ENCODE measurements around the gene MYZAP. TPM values are rescaled to one million over a fixed set of nuclear protein-coding genes. Genes with fewer than 3 reads are reported as not detected.

MYZAP gene
- total RNA-seq, 1 experiment from 2014 or later = 0.63 TPM

DNA sequence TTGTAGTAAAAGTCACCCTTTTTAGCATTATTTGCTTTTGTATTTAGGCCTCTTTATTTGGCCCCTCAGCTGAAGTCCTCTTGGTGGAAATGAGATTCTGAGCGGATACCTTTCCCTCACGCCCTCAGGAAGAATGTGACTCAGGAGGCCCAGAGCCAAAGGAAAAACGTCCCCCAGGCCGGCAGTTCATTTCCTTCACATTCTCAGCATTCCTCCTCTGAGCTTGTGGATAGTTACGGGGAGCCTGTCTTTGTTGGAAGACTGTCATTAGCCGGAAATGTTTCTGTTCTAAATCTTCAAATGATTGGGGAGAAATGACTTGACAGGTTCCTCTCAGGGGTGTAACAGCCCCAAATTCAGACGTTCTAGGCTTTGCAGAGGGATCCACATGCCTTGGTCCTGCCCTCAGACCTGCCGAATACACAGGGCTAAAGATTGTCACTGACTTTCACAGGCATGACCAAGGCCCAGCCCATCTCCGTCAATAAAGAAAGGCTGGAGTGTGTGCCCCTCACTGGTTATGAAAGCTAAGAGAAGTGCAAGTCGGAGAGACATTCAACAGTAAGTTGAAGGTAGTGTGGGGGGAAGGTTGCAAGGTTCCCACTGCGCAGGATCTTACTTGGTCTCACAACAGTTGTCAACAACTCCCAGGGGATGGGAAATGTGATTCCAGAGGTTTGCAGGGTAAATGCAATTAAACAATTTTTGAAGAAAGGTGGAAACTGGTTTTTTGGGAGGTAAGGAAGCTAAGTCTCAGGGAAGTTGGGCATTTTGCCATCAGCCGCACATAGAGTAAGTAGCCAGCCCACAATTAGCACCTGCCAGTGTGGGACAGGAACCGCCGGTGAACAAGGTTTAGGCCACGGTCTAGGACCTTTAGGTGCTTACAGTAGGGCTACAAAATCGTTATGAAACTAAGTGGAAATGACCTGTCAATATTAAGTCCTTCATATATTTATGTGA, 39.7 kb upstream of the MYZAP start:
- H3K4me1 ChIP-seq (ENCODE audit: insufficient read depth, low read length) = peaks cover 6% of the 10 kb centered on the region; the same call in 1 of the 2 replicates
- H2BK5ac ChIP-seq (ENCODE audit: insufficient read length, low read length) = no peak overlapping the region
- peak; percentile 82 for DNase-seq
- no peak overlapping the region for H2AK5ac ChIP-seq (ENCODE audit: insufficient read length, low read length)
- H3K4ac ChIP-seq (ENCODE audit: low read depth, low read length) = no peak overlapping the region
- peaks cover 39 to 47% of the 10 kb centered on the region in 2 experiments for H3K4me1 Mint-ChIP-seq
- H3K56ac ChIP-seq (ENCODE audit: insufficient read length, low read depth, low read length) = no peak overlapping the region
- H4K5ac ChIP-seq (ENCODE audit: insufficient read length, low read depth, low read length) = no peak overlapping the region
- H3K9me3 ChIP-seq (ENCODE audit: control insufficient read depth, low read depth, low read length) = no peaks in the 10 kb centered on the region
- no peak overlapping the region for H2BK15ac ChIP-seq (ENCODE audit: low read depth, low read length)
- no peak overlapping the region for H3K9ac ChIP-seq (ENCODE audit: extremely low read depth, insufficient read length, low read length)
- H2AFZ ChIP-seq (ENCODE audit: low read length) = no peak overlapping the region
- TF ChIP-seq, protein P1, sequence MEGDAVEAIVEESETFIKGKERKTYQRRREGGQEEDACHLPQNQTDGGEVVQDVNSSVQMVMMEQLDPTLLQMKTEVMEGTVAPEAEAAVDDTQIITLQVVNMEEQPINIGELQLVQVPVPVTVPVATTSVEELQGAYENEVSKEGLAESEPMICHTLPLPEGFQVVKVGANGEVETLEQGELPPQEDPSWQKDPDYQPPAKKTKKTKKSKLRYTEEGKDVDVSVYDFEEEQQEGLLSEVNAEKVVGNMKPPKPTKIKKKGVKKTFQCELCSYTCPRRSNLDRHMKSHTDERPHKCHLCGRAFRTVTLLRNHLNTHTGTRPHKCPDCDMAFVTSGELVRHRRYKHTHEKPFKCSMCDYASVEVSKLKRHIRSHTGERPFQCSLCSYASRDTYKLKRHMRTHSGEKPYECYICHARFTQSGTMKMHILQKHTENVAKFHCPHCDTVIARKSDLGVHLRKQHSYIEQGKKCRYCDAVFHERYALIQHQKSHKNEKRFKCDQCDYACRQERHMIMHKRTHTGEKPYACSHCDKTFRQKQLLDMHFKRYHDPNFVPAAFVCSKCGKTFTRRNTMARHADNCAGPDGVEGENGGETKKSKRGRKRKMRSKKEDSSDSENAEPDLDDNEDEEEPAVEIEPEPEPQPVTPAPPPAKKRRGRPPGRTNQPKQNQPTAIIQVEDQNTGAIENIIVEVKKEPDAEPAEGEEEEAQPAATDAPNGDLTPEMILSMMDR (conservative IDR thresholded peaks at IDR 0.05) = no peak
- no peak overlapping the region for H3K18ac ChIP-seq (ENCODE audit: insufficient read length, low read depth, low read length)
- H2BK120ac ChIP-seq (ENCODE audit: low read depth, low read length, poor library complexity, severe bottlenecking) = no peak overlapping the region
- H3K79me2 ChIP-seq (ENCODE audit: insufficient read depth, low read length) = no peaks in the 10 kb centered on the region
- H2BK12ac ChIP-seq (ENCODE audit: insufficient read length, low read depth, low read length) = peak overlapping the region; percentile 51
- H3K14ac ChIP-seq (ENCODE audit: insufficient read depth, low read length) = no peak overlapping the region
- peak overlapping the region; percentile 5 to 40 (median 27); a peak in 6 of 7 replicates for H3K27ac Mint-ChIP-seq
- H4K8ac ChIP-seq (replicated peaks; ENCODE audit: insufficient read length, low read depth, low read length) = no peak overlapping the region
- no peak overlapping the region for H3K4me2 ChIP-seq (ENCODE audit: insufficient read depth, insufficient read length, low read length)
- H3K79me1 ChIP-seq (ENCODE audit: insufficient read depth, low read depth, low read length, poor library complexity, severe bottlenecking) = no peaks in the 10 kb centered on the region
- no CpG with 5 or more reads among the region's 16 CpGs for WGBS (ENCODE audit: extremely low coverage, insufficient read length, low lambda C conversion rate)
- H3K27me3 ChIP-seq (ENCODE audit: insufficient read depth, low read length) = no peaks in the 10 kb centered on the region
- H3T11ph ChIP-seq (ENCODE audit: low read length) = no peak overlapping the region
- no peaks in the 10 kb centered on the region for H3K27me3 Mint-ChIP-seq (ENCODE audit: low read depth)
- no peak overlapping the region for H3K4me3 Mint-ChIP-seq
- no peak overlapping the region for H4K91ac ChIP-seq (ENCODE audit: insufficient read length, low read depth, low read length)
- H3K9me3 Mint-ChIP-seq = no peaks in the 10 kb centered on the region
- H3K23me2 ChIP-seq (ENCODE audit: insufficient read length, low read depth, low read length, poor library complexity, severe bottlenecking) = no peaks in the 10 kb centered on the region
- H3K36me3 Mint-ChIP-seq (ENCODE audit: insufficient read depth in 1 of 3, low read depth in 3 of 3) = peaks cover 14 to 34% (median 32%) of the 10 kb centered on the region in 3 experiments; a peak in 6 of 7 replicates
- no peaks in the 10 kb centered on the region for H4K20me1 ChIP-seq (ENCODE audit: control insufficient read depth, insufficient read depth, insufficient read length)
- H3K23ac ChIP-seq (ENCODE audit: insufficient read length, low read depth, low read length) = no peak overlapping the region
- H3K27ac ChIP-seq (ENCODE audit: insufficient read length, low read depth, low read length) = peak overlapping the region; percentile 37
- H2BK20ac ChIP-seq (ENCODE audit: low read depth, low read length, poor library complexity, severe bottlenecking) = no peak overlapping the region
